Activated CD8-positive, alpha-beta T cell treated with anti-CD3 and anti-CD28 coated beads for 36 hours (primary cell): ENCODE measurements around the gene STAC3. TPM values are rescaled to one million over a fixed set of nuclear protein-coding genes. Genes with fewer than 3 reads are reported as not detected.

Experiments used
- ATAC-seq: fragments of 200-7000 bp; cut with Tn5 transposase; one replicate; pipeline ENCODE4 v1.10.0; 2021; ENCODE audit warnings: mild to moderate bottlenecking, moderate library complexity
- CTCF ChIA-PET: fragments of 350-600 bp; sonication (Branson Sonifier 250); formaldehyde crosslinking; loops from one replicate; lab custom pipeline; 2021; ENCODE audit warnings: antibody characterized with exemption; lab: Charles Lee
- POLR2A ChIA-PET: fragments of 350-600 bp; sonication (Branson Sonifier 250); formaldehyde crosslinking; loops from one replicate; lab custom pipeline; 2021; ENCODE audit warnings: antibody characterized with exemption; lab: Charles Lee
- DNase-seq: peaks from one replicate; pipeline ENCODE4 v3.0.0-alpha.2; 2020
- H3K27ac Mint-ChIP-seq: one replicate; pipeline ENCODE4 v1.8.0; 2021; ENCODE audit warnings: mild to moderate bottlenecking, mixed read lengths
- H3K27me3 Mint-ChIP-seq: one replicate; pipeline ENCODE4 v1.8.0; 2021; ENCODE audit warnings: mixed read lengths
- H3K36me3 Mint-ChIP-seq: one replicate; pipeline ENCODE4 v1.8.0; 2021; ENCODE audit warnings: low read depth, mixed read lengths
- H3K4me1 Mint-ChIP-seq: one replicate; pipeline ENCODE4 v1.8.0; 2021; ENCODE audit warnings: low read depth, mixed read lengths
- H3K4me3 Mint-ChIP-seq: one replicate; pipeline ENCODE4 v1.8.0; 2021; ENCODE audit warnings: mild to moderate bottlenecking, moderate library complexity, mixed read lengths
- H3K9me3 Mint-ChIP-seq: one replicate; pipeline ENCODE4 v1.8.0; 2021; ENCODE audit warnings: mixed read lengths
- intact Hi-C: fragments of 100-400 bp; cut with micrococcal nuclease; formaldehyde crosslinking; loops from one replicate; pipeline ENCODE4 v1.10.0; 2022
- total RNA-seq, 2 experiments: library from RNA; stranded (reverse); gene quantifications; one replicate each; pipeline ENCODE4 v1.2.3, GENCODE V29; 2021
- TF ChIP-seq, protein P1 (sequence below): fragments of 200-600 bp; IDR thresholded peaks from one replicate; pipeline ENCODE4 v1.8.0; 2022; ENCODE audit warnings: antibody characterized with exemption, mild to moderate bottlenecking

Gene STAC3
- total RNA-seq, 2 experiments from 2014 or later: 1.7 to 2.1 TPM

DNA sequence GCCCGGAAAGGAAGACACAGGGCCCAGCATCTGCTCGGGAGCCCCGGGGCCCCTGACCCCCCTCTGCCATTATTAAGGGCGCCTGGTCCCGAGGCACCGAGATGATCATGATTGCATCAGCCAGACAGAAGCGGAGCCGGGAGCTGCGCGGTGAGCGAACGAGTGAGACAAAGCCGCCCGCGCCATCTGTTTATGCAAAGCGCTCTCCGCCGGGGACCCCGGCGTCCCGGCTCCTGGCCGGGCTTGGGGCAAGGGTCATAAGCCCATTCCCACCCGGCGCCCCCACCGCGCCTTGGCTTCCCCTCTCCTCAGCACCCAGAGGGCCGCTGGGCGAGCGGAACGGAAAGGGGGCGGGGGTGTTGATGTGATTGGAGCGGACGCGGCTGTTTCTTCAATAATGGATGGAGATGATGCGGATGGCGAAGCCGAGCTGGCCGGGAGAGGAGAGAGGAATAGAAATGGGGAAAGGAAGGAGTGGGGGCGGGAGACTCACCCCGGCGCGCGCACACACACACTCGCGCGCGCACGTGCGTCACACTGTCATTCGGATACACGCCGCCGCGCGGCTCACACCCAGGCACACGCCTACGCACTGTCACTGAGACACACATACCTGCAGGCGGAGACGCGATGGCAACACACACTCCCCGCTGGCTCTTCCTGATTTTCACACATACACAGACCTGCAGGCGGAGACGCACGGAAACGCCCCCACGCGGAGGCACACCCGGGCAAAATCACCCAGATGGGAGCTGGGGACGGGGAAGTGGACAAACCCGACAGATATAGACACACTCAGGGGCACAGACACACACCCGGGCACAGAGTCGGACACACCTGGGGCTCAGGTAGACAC lies 10.7 kb downstream of the STAC3 start:
- TF ChIP-seq, protein P1, sequence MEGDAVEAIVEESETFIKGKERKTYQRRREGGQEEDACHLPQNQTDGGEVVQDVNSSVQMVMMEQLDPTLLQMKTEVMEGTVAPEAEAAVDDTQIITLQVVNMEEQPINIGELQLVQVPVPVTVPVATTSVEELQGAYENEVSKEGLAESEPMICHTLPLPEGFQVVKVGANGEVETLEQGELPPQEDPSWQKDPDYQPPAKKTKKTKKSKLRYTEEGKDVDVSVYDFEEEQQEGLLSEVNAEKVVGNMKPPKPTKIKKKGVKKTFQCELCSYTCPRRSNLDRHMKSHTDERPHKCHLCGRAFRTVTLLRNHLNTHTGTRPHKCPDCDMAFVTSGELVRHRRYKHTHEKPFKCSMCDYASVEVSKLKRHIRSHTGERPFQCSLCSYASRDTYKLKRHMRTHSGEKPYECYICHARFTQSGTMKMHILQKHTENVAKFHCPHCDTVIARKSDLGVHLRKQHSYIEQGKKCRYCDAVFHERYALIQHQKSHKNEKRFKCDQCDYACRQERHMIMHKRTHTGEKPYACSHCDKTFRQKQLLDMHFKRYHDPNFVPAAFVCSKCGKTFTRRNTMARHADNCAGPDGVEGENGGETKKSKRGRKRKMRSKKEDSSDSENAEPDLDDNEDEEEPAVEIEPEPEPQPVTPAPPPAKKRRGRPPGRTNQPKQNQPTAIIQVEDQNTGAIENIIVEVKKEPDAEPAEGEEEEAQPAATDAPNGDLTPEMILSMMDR: no peak
- H3K36me3 Mint-ChIP-seq: peaks cover 6% of the 10 kb centered on the region
- peak; percentile 17 for ATAC-seq
- H3K27me3 Mint-ChIP-seq: peaks cover 41% of the 10 kb centered on the region
- H3K9me3 Mint-ChIP-seq: no peaks in the 10 kb centered on the region
- H3K4me3 Mint-ChIP-seq: peak overlapping the region; percentile 83
- H3K4me1 Mint-ChIP-seq: peaks cover 57% of the 10 kb centered on the region
- intact Hi-C loops: no loop called here
- peak; percentile 86 for DNase-seq
- ChIA-PET CTCF (interaction anchor here (0.7 to 12.7 kb wide), 13 partner anchors 10 to 236 kb away, joined by 3 to 431 read pairs (median 9); partner anchors contain the start of genes GLI1, INHBE, NXPH4 and SHMT2), POLR2A (interaction anchor here (0.6 to 12.9 kb wide), 7 partner anchors 13 to 1064 kb away, joined by 3 to 238 read pairs (median 3); partner anchors contain the start of genes NXPH4 and SHMT2)
- H3K27ac Mint-ChIP-seq: peak overlapping the region; percentile 67

DNA sequence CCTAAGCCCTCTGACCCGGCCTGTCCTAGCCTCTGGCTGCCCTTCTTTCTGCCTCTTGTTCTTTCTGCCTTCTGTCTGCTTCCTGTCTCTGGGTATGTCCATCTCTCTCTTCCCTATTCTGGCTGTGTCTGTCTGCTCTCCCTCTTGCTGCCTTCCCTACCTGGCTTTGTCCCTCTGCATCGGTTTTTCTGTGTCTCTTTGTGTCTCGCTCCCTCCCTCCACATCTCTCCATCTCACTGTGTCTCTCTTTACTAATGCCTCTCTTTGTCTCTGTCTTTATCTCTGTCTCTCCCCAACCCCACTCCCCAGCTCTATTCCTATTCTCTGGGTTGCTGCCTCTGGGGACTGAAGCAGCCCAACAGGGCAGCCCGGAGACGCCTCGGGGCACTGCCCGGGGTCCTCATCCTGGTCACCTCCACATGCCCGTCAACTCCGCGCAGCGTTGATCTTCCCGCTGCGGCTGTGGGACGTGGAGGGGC lies 11.4 kb downstream of the STAC3 start:
- Mint-ChIP-seq H3K36me3 (peaks cover 8% of the 10 kb centered on the region), H3K27me3 (peaks cover 41% of the 10 kb centered on the region), H3K9me3 (no peaks in the 10 kb centered on the region), H3K4me1 (peaks cover 58% of the 10 kb centered on the region), H3K27ac (peak overlapping the region; percentile 67), H3K4me3 (peak overlapping the region; percentile 83)
- intact Hi-C loops: loop anchor here (2.0 kb wide), 1 partner anchor 25 kb away; no protein-coding TSS in a partner anchor
- DNase-seq (no peak), ATAC-seq (no peak)
- ChIA-PET CTCF (interaction anchor here (0.7 to 12.7 kb wide), 14 partner anchors 11 to 237 kb away, joined by 3 to 431 read pairs (median 4); partner anchors contain the start of genes GLI1, NXPH4, SHMT2 and STAC3), POLR2A (interaction anchor here (1.0 to 12.9 kb wide), 6 partner anchors 13 to 229 kb away, joined by 3 to 238 read pairs (median 3); partner anchors contain the start of genes NXPH4 and SHMT2)
- TF ChIP-seq, protein P1: no peak

DNA sequence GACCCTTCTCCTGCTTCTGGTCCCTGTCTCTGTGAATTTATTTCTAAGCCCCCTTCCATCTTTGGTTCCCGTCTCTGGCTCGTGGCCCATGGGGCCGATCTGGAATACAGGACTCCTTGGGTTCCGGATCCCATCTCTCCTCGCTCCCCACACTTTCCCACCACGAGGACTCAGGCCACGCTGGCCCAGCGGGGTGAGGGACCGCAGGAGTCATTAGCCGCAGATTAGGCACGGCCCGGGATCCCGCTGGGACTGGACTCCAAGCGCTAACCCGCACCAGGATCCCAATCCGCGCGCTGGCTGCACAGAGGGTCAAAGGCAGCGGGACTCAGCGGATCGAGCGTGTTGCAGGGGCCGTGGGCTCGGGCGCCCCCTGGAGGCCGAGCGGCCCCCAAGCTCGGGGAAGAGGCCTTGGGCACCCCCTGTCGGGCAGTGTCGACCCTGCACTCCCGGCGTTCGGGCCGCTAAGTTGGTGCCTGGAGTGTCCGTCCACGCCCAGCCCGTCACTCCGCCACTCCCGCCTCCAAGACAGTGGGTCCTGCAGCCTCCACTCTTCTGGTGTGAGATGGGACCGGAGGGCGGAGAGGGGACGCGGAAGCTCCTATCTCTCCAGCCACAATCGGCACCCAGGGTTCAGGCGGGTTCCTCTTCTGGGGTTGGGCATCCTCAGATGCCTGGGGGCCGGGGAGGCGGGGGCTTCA lies 12.0 kb downstream of the STAC3 start:
- H3K27me3 Mint-ChIP-seq: peaks cover 39% of the 10 kb centered on the region
- peaks cover 14% of the 10 kb centered on the region for H3K36me3 Mint-ChIP-seq
- ChIA-PET POLR2A (interaction anchor here (0.9 to 12.9 kb wide), 4 partner anchors 12 to 147 kb away, joined by 3 to 238 read pairs (median 51); partner anchors contain the start of genes NXPH4, SHMT2 and STAT6), CTCF (interaction anchor here (0.7 to 12.7 kb wide), 13 partner anchors 11 to 238 kb away, joined by 3 to 431 read pairs (median 4); partner anchors contain the start of genes GLI1, NXPH4, SHMT2 and STAC3)
- peaks cover 62% of the 10 kb centered on the region for H3K4me1 Mint-ChIP-seq
- H3K4me3 Mint-ChIP-seq: peak overlapping the region; percentile 83
- DNase-seq: peak; percentile 92
- intact Hi-C loops: loop anchor here (2.0 kb wide), 1 partner anchor 24 kb away; no protein-coding TSS in a partner anchor
- H3K27ac Mint-ChIP-seq: no peak overlapping the region
- H3K9me3 Mint-ChIP-seq: no peaks in the 10 kb centered on the region
- TF ChIP-seq, protein P1: peak; percentile 100
- peak; percentile 73 for ATAC-seq

DNA sequence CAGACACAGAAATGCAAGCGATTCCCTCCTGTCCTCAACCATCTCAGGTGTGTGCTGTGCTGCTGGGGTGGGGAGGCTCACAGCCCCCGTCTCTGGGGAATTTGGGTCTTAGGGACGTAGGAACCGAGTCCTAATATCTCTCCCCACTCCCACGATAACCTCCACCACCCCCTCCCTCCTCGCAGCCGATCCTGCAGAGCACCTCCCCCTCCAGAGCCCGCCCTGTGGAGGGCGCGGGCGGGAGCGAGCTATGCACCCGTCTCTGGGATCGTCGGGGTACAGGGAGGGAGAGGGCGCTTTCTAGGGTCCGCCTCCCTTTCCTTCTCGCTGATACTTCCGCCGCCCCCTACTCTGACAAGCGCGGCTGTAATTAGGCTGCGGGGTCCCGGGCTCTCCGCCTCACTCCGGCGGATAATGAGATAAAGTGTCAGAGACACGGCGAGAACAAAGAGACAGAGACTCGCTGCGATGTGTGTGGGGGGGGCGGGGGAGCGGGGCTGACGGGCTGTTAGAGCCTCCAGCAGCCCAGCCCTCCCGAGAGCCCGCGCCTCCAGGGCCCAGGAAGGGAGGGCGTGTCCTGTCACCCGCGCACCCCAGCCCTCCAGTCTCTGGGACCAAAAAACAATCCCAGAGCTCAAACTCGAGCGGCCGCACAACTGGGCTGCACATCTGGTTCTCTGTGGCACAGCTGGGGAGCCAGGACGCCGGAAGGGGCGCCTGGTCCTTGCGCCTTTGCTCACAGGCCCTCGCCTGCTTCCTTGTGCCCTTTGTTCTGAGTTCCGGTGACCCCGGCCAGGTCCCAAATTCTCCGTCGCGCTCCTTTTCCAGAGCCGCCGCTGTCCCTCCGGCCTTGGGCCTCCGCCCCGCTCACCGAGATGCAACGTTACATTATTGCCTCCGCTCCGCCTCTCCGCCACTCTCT lies 12.8 kb downstream of the STAC3 start:
- no peak overlapping the region for H3K27ac Mint-ChIP-seq
- peaks cover 22% of the 10 kb centered on the region for H3K36me3 Mint-ChIP-seq
- ATAC-seq (no peak), DNase-seq (peak; percentile 58)
- POLR2A ChIA-PET: interaction anchor here (0.9 to 12.9 kb wide), 4 partner anchors 11 to 148 kb away, joined by 3 to 238 read pairs (median 51); partner anchors contain the start of genes NXPH4, SHMT2 and STAT6
- H3K4me1 Mint-ChIP-seq: peaks cover 61% of the 10 kb centered on the region
- H3K27me3 Mint-ChIP-seq: peaks cover 38% of the 10 kb centered on the region
- CTCF ChIA-PET: interaction anchor here (0.6 to 12.7 kb wide), 8 partner anchors 10 to 238 kb away, joined by 4 to 431 read pairs (median 16); partner anchors contain the start of genes GLI1, NXPH4, SHMT2 and STAC3
- intact Hi-C loops: loop anchor here (2.0 kb wide), 1 partner anchor 23 kb away; no protein-coding TSS in a partner anchor
- TF ChIP-seq, protein P1: no peak
- peak overlapping the region; percentile 83 for H3K4me3 Mint-ChIP-seq
- H3K9me3 Mint-ChIP-seq: no peaks in the 10 kb centered on the region
